Hematopoietic multipotent progenitor cell treated with erythropoietin and hydrocortisone succinate and interleukin-3 and kit ligand, for 6 days (in vitro differentiated cells): ENCODE measurements around the gene EHD3.
A peak's percentile ranks its signal among the peaks of the same experiment; 100 is the strongest.

Experiments
- DNase-seq: peaks from one replicate; pipeline ENCODE4 v3.0.0-alpha.2; 2015

Gene EHD3

DNA sequence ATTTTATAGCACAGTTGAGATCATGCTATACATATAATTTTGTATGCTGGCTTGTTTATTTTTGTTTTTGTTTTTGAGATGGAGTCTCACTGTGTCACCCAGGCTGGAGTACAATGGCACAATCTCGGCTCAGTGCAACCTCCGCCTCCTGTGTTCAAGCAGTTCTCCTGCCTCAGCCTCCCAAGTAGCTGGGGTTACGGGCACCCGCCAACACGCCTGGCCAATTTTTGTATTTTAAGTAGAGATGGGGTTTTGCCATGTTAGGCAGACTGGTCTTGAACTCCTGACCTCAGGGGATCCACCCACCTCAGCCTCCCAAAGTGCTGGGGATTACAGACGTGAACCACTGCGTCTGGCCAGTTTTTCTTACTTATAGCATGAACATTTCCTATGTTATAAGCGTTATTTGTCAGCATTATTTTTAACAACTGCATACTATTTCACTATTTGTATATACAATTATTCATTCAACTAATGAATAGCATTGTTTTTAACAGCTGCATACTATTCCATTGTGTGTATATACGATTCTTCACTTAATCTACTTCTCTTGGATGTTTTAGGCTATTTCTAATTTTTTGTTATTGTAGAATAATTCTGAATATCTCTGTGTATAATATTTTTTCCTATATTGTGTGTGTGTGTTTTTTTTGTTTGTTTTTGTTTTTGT lies 3.5 kb downstream of the EHD3 start:
- no peak for DNase-seq

DNA sequence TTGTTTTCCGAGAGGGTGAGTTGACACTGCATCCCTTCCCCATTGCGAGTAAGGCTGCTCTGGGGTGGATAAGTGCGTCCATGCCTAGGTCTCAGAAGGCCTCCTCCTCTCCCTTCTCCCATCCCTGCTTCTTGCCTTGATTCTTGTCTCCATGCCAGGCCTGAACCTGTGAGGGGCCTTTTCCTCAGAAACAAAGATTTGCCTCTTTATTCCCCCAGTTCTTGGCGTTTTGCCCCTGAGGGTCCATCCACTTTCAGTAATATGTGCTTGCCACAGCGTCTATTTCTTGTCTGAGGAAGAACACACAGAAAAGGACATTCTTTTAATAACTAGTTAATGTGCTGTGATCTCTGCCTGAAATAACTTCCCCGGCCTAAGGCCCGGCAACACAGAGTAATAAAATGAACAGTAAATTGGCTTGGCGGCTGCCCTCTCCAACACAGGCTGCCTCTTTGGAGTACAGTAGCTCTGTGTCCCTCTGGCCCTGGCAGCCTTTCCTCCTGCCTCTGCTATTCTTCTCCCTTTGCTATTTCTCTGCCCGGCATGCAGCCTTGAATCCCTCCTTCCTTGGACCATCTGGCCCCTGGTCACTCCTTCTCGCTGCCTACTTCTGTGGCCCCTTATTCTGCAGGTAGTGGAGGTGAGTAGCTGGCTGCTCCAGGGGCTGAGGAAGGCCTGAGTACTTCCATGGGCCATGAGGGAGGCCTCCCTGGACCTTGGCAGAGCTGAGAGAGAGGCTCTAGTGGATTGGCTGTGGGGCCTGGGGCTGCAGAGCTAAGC lies 4.4 kb downstream of the EHD3 start:
- DNase-seq: no peak

DNA sequence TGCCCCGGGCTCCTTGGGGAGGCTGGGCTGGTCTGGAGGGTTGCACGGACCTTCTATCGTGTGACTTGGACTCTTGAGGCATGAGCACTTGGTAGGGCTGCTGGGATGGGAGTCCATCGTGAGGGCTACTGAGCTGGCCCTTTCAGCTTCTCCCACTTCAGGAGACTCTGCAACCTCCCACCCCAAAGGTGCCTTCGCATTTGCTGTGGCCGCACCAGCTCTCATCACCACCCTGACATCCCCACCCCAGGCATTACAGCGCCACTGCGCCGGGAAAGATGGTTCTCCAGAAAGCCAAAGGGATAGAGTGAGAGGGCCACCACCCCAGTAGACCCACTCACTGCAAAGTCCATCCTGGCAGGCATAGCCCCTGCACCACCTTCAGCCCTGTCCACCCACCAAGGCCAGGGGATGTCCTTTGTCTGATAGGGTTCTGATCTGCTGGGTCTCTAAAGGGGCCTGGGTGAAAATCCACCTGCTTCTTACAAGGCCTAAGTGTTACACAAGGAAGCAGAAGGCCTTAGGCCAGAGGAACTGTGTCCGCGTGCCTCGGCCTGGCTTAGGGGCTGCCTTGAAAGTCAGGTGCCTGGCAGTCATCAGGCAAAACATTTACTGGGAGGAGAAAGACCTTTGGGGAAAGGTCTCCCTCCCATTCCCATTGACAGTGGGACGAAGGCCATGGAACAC lies 5.1 kb downstream of the EHD3 start:
- DNase-seq: no peak

DNA sequence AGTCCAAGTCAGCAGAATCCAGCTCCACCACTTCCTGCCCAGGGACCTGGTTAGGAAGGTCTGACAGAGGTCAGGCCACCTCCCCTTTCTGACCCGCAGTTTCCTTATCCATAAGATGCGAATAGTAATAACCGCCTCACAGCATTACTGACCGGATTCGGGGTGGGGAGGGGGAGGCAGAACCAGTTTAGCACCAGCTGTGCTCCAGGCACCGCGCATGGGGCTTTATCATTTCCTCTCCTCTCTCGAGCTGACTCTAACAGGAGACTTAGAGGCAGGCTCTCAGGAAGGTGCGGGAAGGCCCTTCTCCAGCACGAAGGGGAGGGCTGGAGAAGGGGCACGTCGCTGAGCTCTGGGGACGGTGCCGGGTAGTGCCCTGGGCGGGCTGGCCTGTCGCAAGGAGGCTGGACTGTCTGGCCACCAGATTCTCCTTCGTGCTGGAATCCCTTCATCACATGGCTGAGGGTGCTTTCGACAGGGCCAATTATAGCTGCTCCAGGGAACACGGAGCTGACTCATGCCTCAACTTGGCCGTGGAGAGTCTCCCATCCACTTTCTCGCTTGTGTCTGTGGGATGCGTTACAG lies 5.7 kb downstream of the EHD3 start:
- DNase-seq: no peak

DNA sequence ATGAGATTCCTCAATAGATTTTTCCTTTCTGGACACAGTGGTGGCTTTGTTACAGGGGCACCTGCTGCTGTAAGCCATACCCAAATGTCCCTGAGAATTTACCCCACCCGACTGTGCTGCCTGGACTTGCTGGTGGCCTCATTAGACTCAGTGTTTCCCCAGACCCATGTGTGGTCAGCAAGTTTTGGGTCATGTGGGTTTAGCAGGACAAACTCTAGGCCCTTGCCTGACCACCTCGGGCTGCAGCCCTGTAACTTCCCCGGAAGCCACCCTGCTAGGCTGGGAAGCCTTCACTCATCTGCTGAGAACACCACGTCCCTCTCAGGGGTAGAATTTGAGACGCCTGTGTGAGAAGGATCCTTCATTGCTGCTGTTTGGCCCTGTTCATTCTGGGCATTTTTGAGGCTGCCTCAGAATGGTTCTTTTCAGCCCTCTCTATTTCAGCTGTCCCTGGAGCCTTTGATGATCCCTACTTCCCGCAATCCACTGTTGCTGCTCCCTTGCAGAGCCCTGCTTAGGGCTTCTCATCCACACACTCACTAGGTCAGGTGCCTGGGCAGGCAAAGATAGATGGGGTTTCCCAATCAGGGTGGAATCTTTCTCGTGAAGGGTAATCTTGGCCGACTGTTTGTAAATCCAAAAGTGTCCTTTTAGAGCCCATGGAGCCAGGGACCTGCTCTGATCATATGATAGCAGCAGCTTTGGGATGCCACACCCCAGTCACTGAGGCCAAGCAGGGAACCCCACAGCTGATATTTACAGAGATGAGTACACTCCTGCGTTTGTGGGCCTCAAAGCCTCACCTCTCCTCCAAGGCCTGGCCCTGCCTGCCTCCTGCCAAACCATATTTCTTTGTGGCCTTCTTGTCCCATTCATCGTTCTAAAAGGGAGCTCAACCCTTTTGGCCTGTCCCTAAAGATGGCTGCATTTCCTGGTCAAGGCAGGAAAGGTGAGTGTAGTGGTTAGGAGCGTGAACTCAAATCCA lies 6.7 kb downstream of the EHD3 start:
- no peak for DNase-seq

DNA sequence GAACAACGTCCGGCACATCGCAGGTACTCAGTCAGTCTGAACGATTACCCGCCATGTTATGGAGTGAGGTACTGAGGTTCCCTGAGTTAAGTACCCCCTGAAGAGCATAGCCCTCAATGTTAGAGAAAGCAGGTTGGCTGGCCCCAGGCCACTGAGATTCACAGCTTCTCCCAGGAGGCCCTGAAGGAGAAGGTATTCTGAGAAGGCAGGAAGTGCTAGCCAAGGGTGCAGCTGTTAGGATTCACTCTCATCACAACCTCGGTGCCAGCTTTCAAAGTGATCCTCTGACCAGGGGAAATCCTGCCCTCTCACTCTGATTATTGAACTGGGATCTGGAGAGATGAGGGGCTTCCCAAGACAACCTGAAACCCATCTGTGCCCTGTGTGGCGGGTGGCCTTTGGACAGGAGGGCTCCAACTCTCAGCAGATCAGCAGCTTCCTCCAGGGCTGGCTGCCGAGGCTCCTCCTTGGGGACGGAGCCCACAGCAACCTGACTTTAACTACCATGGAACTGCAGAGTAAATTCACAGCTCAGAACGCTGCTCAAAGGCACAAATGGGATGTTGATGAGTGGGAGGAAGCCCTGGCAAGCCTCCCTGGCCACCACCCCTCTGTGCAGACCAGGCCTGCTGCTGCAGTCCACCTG lies 7.8 kb downstream of the EHD3 start:
- no peak for DNase-seq

DNA sequence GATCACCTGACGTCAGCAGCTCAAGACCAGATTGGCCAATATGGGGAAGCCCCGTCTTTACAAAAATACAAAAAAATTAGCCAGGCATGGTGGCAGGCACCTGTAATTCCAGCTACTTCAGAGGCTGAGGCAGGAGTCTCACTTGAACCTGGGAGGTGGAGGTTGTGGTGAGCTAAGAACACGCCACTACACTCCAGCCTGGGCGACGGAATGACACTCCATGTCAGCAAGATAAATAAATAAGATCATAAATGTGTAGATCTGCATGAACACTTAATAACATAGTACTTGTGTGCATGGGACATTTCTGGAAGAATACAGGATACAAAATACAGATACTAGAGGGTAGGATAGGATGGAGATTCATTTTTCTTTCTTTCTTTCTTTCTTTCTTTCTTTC lies 9.1 kb downstream of the EHD3 start:
- no peak for DNase-seq

DNA sequence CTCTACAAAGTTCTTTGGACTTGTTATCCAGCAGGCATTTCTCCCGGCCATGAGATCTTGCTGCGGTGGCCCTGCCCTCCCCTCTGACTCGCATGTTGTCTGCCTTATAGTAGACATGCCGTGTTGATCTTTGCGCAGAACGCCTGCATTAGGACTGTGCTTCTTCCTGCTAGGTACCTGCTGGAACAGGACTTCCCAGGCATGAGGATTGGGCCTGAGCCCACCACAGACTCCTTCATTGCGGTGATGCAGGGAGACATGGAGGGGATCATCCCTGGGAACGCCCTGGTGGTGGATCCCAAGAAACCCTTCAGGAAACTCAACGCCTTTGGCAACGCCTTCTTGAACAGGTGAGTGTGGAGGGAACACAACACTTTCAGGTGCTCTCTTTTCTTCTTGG lies 10.1 kb downstream of the EHD3 start:
- no peak for DNase-seq

DNA sequence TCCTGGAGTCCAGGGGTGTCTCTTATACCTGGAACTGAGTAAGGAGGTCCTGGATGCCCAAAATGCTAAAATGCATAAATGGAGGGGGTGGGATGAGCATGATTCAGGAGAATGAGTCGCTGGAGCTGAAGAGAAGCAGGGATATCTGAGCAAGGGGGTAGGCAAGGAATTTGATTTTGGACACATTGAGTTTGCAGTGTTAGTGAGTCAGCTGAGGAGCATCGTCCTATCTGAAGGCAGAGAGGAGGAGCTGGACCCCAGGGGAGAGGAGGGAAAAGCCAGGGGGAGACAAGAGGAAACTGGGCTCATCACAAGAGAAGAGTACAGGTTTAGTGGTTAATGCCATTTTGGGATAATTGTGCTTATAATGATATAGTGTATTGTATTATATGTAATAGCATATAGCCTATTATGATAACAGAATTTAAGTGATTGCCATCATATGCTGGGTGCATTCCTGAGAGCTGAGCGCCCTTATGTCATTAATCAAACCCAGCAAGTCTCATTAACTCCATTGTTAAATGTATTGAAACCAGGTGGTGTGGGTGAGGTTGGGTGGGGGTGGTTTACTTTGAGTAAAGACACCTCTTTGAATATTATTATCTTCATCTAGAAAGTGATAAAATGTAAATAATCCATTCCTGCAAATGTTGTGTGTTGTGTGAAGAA lies 12.4 kb downstream of the EHD3 start:
- DNase-seq: no peak

DNA sequence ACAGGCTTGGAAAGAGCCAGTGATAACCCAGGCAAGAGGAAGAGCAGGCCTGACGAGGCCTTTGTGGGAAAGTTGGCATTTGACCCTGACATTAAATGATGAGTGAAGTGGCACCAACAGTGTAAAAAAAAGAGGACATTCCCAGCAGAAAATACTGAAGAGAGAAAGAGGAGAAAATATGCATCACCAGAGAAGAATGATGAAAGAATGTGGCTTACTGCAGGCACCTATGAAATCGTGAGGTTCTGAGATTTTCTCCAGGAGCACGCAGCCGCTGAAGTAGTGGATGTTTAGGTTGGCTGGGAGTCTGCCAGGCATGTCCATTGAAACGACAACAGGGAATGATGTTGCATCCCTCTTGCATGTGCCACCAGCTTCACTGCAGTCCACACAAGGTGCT lies 13.8 kb downstream of the EHD3 start:
- no peak for DNase-seq

DNA sequence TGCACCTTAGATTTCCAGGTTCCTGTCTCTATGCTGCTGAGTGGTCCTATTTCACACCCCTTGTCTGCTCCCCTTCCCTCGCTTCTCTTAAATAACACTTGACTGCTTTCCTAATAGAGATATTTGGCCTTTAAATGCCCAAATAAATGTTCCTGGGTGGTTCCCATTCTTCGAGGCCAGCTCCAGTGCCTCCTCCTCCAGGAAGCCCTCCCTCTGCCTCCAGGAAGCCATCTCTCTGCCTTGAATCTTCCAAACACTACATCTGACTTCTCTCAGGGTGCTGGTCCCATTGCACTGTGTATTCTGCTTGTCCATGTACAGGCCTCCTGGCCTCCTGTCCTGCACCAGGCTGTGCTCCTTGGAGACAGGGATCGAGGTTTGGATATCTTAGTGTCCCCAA lies 14.2 kb downstream of the EHD3 start:
- no peak for DNase-seq

DNA sequence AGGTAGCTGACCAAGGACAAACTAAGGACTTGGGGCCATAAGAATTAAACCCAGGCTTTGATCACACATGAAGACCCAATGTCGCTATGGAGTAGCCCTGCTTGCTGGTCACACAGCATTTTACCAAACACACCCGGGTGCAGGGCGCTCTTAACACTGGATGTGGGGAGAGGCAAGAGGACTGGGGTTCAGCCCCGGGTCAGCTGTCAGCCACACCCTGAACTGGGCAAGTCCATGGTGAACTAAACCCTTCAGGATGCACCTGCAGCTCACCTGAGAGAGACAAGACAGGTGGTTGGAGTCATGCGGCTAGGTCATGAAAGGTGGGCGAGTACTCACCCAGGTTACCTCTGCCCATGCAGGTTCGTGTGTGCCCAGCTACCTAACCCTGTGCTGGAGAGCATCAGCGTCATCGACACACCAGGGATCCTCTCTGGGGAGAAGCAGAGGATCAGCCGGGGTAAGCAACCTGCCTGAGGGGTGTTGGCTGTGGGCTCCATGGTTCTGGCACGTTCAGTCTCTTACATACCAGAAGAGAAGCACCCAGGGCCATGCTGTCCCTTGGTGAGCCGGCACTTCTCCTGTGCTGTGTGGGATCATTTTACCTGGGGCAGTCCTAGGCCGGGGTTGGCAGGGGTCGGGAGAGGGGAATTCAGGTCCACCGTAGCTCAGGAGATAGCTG lies 15.2 kb downstream of the EHD3 start:
- DNase-seq: no peak

DNA sequence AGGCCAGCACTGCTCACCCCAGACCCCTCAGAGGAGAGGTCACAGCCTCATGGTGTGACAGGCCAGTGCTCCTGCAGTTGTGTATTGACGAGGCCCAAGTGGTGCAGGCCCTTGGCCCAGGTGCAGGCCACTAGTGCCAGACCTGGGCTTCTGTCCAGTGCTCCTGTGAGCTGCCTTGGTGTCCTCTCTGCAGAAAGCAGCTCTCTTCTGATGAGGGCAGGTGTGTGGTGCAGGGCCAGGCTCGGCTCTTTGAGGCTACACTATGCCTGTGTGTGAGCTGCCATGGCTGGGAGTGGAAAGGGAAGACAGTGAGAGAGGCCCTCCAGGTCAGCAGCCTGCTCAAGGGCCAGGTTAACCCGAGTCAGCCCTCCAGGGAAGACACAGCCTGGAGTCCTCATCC lies 17.1 kb downstream of the EHD3 start:
- no peak for DNase-seq

DNA sequence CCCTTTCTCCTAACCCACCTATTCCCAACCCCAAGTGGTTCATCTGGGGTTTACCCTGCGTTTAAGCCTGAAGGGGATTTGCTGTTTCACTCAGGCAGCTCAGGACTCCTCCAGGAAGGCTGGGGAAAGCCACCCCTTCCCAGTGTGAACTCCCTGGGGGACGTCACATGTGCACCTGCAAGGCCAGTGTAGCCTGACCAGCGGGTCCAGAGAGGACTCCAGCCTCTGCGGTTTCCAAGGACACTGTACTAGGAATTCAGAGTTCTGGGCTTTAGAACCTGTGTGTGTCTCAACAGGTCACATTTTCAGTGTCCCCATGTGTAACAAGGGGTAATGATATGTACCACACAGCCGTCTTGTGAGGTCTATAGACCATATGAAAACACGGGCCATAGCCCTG lies 17.9 kb downstream of the EHD3 start:
- no peak for DNase-seq

DNA sequence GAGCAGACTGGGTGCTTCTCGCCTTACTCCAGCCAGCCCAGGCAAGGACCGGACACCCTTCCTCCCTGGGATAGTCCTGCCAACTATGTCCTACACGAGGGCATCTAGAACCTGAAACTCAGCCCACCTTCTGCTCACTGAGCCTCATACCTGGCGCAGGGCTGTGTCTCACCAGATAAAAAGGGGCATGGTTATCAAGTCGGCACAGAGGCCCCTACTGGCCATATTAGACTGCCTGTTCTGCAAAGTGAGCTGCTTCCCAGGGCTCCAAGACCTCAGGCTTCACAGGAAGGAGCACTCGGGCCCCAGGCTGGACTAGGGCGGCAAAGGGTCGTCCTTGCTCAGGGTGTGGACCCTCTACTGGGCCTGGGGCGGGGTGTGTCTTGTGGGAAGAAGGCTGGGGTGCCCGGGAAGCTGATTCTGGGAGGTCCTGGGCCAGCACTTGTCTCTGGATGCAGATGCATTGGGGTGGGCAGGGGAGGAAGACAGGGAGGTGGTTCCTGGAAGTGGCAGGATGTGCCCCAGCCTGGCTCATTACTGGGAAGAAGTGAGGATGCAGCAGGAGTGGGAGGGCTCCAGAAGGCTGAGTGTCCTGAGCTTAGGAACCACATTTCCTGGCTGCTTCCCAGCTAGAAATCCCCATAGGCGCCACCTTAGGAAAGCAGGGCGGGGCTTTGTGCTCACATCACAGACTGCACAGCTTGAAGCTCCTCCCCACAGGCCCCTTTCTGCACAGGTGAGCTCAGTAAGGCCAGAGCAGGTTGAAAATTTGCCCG lies 19.6 kb downstream of the EHD3 start:
- DNase-seq: peak; percentile 78

DNA sequence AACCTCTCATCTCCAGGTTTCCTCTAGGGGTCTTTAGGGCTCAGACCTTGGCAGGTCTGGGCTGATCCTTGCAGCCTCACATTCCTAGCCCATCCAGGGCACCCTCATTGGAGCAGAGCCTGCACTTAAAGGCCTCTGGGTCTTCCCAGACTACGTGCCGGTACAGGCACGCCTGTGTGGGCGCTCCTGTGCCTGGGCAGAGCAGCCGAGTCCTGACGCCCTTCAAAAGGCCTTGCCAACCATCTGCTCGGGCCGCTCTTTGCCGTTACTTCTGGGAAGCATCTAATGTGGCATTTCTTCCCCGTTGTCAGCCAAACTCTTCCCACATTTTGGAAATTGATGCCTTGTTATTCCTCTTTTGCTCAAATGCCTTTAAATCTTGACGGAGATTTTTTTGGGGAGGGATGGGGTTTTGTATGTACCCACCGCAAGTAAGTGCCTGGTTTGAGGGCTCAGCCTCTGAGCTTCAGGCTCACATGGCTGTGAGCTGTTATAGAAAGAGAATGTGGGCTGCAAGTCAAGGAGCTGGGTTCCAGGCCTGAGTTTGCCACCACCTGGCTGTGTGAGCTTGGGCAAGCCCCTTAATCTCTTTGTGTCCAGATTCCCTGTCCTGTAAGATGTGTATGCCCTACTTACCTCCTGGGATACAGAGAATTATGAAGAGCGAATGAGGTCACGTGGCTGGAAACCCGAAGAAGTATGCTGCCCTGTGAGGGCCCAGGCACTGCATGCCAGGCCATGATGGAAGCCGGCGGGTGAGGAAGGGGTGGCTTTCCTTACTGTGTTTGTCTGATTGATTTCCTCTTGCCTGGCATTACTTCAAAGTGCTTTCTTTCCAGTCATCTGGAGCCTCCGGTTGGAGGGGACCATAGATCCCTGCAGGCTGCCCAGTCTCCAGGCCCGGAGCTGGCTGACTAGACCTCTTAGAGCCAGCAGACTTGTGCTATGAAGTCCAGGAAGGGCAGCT lies 20.6 kb downstream of the EHD3 start:
- no peak for DNase-seq

DNA sequence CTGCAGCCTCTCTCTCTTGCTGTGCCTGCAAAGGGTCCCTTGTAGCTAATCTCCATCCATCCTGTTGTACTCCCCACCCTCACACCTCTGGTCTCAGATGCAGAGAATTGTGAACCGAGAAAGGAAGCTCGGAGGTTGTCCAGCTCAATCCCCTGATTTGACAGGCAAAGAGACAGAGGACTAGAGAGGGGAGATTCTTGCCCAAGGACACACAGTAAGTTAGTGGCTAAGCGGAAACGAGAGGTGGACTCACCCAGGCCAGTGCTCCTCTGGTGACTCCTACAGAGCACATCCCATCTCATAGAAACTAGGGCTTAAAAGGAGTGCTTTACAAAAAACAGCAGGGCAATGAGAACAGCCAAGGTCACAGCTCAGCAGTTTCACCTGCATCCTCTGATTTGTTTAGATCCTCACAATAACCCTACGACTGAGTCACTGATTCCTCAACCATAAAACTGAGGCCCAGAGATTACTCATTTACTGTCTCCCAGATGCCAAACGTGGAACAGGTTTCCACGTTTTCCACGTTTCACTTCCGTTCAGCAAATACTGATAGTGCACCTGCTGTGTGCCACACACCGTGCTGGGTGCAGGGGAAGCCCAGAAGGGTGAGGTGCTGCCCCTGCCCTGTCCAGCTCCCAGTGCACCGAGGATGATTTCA lies 22.1 kb downstream of the EHD3 start:
- no peak for DNase-seq
